HL-60/S4 (cell line): Measurements from ENCODE around the gene FOXA2.
"Not testable (repeated sequence)": the region's sequence is repeated elsewhere in the genome, so short reads cannot be mapped to it uniquely, and the experiment has no call there.

Source experiments
- in situ Hi-C: fragments of 300-500 bp; cut with MboI; formaldehyde crosslinking; loops from 2 replicates; pipeline ENCODE4 v1.14.3; 2022; ENCODE audit warnings: low sequenced_read_pairs

FOXA2 gene

GRCh38 chr20:22569353-22569752 lies 15.0 kb downstream of the FOXA2 start:
- in situ Hi-C loops, result no loop called here

GRCh38 chr20:22568872-22569344 lies 15.5 kb downstream of the FOXA2 start:
- in situ Hi-C loops, result no loop called here

- in situ Hi-C loops, result no loop called here
These were observed 16.2 kb downstream of the FOXA2 start for GRCh38 chr20:22567944-22568871.

- in situ Hi-C loops, result no loop called here
These were observed 17.3 kb downstream of the FOXA2 start for GRCh38 chr20:22566876-22567658.

GRCh38 chr20:22563062-22563965 lies 21.1 kb downstream of the FOXA2 start:
- in situ Hi-C loops, result no loop called here

- in situ Hi-C loops, result no loop called here
These were observed 21.8 kb downstream of the FOXA2 start for GRCh38 chr20:22562620-22563019.

- in situ Hi-C loops, result no loop called here
These were observed 22.3 kb downstream of the FOXA2 start for GRCh38 chr20:22561965-22562577.

GRCh38 chr20:22560817-22561216 lies 23.6 kb downstream of the FOXA2 start:
- in situ Hi-C loops, result no loop called here

- in situ Hi-C loops, result no loop called here
These were observed 24.6 kb downstream of the FOXA2 start for GRCh38 chr20:22559711-22560318.

- in situ Hi-C loops, result no loop called here
These were observed 26.7 kb downstream of the FOXA2 start for GRCh38 chr20:22557403-22558276.

GRCh38 chr20:22556565-22557056 lies 27.8 kb downstream of the FOXA2 start:
- in situ Hi-C loops, result no loop called here

GRCh38 chr20:22555791-22556564 lies 28.4 kb downstream of the FOXA2 start:
- in situ Hi-C loops, result no loop called here

- in situ Hi-C loops, result no loop called here
These were observed 30.0 kb downstream of the FOXA2 start for GRCh38 chr20:22554391-22554790.

- in situ Hi-C loops, result not testable (repeated sequence)
These were observed 33.9 kb downstream of the FOXA2 start for GRCh38 chr20:22550514-22550913.

- in situ Hi-C loops, result no loop called here
These were observed 36.3 kb downstream of the FOXA2 start for GRCh38 chr20:22548040-22548439.

GRCh38 chr20:22546344-22546743 lies 38.0 kb downstream of the FOXA2 start:
- in situ Hi-C loops, result no loop called here

GRCh38 chr20:22545045-22545444 lies 39.3 kb downstream of the FOXA2 start:
- in situ Hi-C loops, result no loop called here

- in situ Hi-C loops, result no loop called here
These were observed 39.9 kb downstream of the FOXA2 start for GRCh38 chr20:22544462-22544861.
